H1 (cell line): ENCODE measurements around the gene ZNF716. TPM values are rescaled to one million over a fixed set of nuclear protein-coding genes. Genes with fewer than 3 reads are reported as not detected.

Experiments
- CTCF ChIA-PET: fragments of 300-600 bp; sonication (Branson Sonifier 250); formaldehyde crosslinking; loops from one replicate; lab custom pipeline; 2021; ENCODE audit not compliant: partially characterized antibody; lab: Charles Lee
- POLR2A ChIA-PET: fragments of 300-600 bp; sonication (Branson Sonifier 250); formaldehyde crosslinking; loops from one replicate; lab custom pipeline; 2021; ENCODE audit warnings: inconsistent platforms; ENCODE audit not compliant: partially characterized antibody; lab: Charles Lee
- DNase-seq, 2 experiments: peaks; one replicate each; pipeline versions ENCODE4 v3.0.0 to v3.0.0-alpha.2; 2010 to 2022; ENCODE audit warnings: low spot score in 2 of 2, low read depth in 1 of 2, mixed read lengths in 1 of 2
- FAIRE-seq: peaks from 2 replicates; lab custom pipeline; 2011; peaks lifted over from hg19 to GRCh38; lab: Jason Lieb, UNC
- H2AFZ ChIP-seq: 2 replicates; pipeline ENCODE4 v1.8.1; 2012; ENCODE audit warnings: low read length, inconsistent platforms
- H2AK5ac ChIP-seq: 2 replicates; pipeline ENCODE4 v1.6.1; 2013; ENCODE audit warnings: low read depth, low read length
- H2BK120ac ChIP-seq: replicated peaks from 2 replicates; pipeline ENCODE3; 2013; ENCODE audit warnings: low read depth, low read length, inconsistent platforms
- H2BK12ac ChIP-seq: 2 replicates; pipeline ENCODE4 v1.6.1; 2013; ENCODE audit warnings: low read depth, low read length
- H2BK15ac ChIP-seq: 2 replicates; pipeline ENCODE4 v1.6.1; 2013; ENCODE audit warnings: low read length
- H2BK20ac ChIP-seq: 2 replicates; pipeline ENCODE4 v1.6.1; 2013; ENCODE audit warnings: low read length
- H2BK5ac ChIP-seq: 2 replicates; pipeline ENCODE4 v1.6.1; 2013; ENCODE audit warnings: low read depth, low read length
- H3K14ac ChIP-seq: 2 replicates; pipeline ENCODE4 v1.6.1; 2013; ENCODE audit warnings: inconsistent platforms; ENCODE audit not compliant: insufficient read length
- H3K18ac ChIP-seq: 2 replicates; pipeline ENCODE4 v1.6.1; 2013; ENCODE audit warnings: low read length; ENCODE audit errors: extremely low read depth
- H3K23ac ChIP-seq: 2 replicates; pipeline ENCODE4 v1.6.1; 2013; ENCODE audit warnings: inconsistent platforms; ENCODE audit not compliant: insufficient read length
- H3K23me2 ChIP-seq: 2 replicates; pipeline ENCODE4 v1.6.1; 2013; ENCODE audit warnings: low read depth, low read length
- H3K27ac ChIP-seq: 2 replicates; pipeline ENCODE4 v1.6.1; 2011; ENCODE audit warnings: low read depth, low read length, inconsistent platforms
- H3K27me3 ChIP-seq, 4 experiments: replicated peaks in 1 of 4; 1 replicate in 1 of 4; 2 replicates in 3 of 4; pipeline versions ENCODE4 v1.6.1 to v1.8.1; 2011 to 2013; ENCODE audit warnings: low read length in 3 of 4, mild to moderate bottlenecking in 3 of 4, inconsistent platforms in 2 of 4, mixed read lengths in 2 of 4, moderate library complexity in 1 of 4; ENCODE audit not compliant: control insufficient read depth in 3 of 4, insufficient read depth in 3 of 4; ENCODE audit errors: extremely low read depth in 1 of 4
- H3K36me3 ChIP-seq, 4 experiments: 2 replicates each; pipeline versions ENCODE4 v1.6.1 to v1.8.1; 2011 to 2013; ENCODE audit warnings: mild to moderate bottlenecking in 4 of 4, low read length in 3 of 4, moderate library complexity in 2 of 4, control low read depth in 1 of 4, inconsistent platforms in 1 of 4; ENCODE audit not compliant: insufficient read depth in 4 of 4, control insufficient read depth in 2 of 4
- H3K4ac ChIP-seq: replicated peaks from 2 replicates; pipeline ENCODE3; 2013; ENCODE audit warnings: low read length, low read depth, mixed read lengths, inconsistent platforms; ENCODE audit not compliant: insufficient read length
- H3K4me1 ChIP-seq, 4 experiments: replicated peaks in 1 of 4; 1 replicate in 1 of 4; 2 replicates in 3 of 4; pipeline versions ENCODE4 v1.6.1 to v1.8.1; 2011 to 2013; ENCODE audit warnings: low read length in 3 of 4, inconsistent platforms in 2 of 4, mixed read lengths in 1 of 4; ENCODE audit not compliant: insufficient read depth in 4 of 4, control insufficient read depth in 3 of 4
- H3K4me2 ChIP-seq, 2 experiments: 2 replicates each; pipeline versions ENCODE4 v1.6.1 to v1.8.1; 2011 to 2013; ENCODE audit warnings: low read depth in 2 of 2, low read length in 2 of 2, control low read depth in 1 of 2, inconsistent platforms in 1 of 2, mild to moderate bottlenecking in 1 of 2; ENCODE audit not compliant: insufficient read depth in 1 of 2
- H3K4me3 ChIP-seq, 4 experiments: fragments of 200-600, 300-600 bp in 1 of 4; sonication (generic), shearing (Covaris generic), sonication (Bioruptor Twin) in 1 of 4; 2 replicates each; pipeline versions ENCODE4 v1.5.1 to v1.8.1; 2011 to 2016; ENCODE audit warnings: low read length in 4 of 4, low read depth in 3 of 4, control low read depth in 2 of 4, inconsistent platforms in 2 of 4, mild to moderate bottlenecking in 2 of 4, mixed read lengths in 1 of 4, moderate library complexity in 1 of 4; ENCODE audit not compliant: insufficient read depth in 2 of 4; ENCODE audit errors: extremely low read depth in 1 of 4
- H3K56ac ChIP-seq: replicated peaks from 2 replicates; pipeline ENCODE3; 2013; ENCODE audit warnings: low read depth, mild to moderate bottlenecking, mixed read lengths, low read length, inconsistent platforms; ENCODE audit not compliant: insufficient read length
- H3K79me1 ChIP-seq: 2 replicates; pipeline ENCODE4 v1.6.1; 2013; ENCODE audit warnings: low read depth, low read length, control low read depth
- H3K79me2 ChIP-seq, 2 experiments: 2 replicates each; pipeline versions ENCODE4 v1.6.1 to v1.8.1; 2012 to 2013; ENCODE audit warnings: low read length in 2 of 2, mild to moderate bottlenecking in 2 of 2, inconsistent platforms in 1 of 2; ENCODE audit not compliant: insufficient read depth in 2 of 2, control insufficient read depth in 1 of 2
- H3K9ac ChIP-seq, 4 experiments: replicated peaks in 1 of 4; 1 replicate in 1 of 4; 2 replicates in 3 of 4; pipeline versions ENCODE4 v1.6.1 to v1.8.1; 2011 to 2013; ENCODE audit warnings: low read depth in 3 of 4, low read length in 3 of 4, control low read depth in 2 of 4, mild to moderate bottlenecking in 2 of 4, moderate library complexity in 2 of 4, inconsistent platforms in 1 of 4; ENCODE audit errors: extremely low read depth in 1 of 4
- H3K9me3 ChIP-seq, 2 experiments: 2 replicates each; pipeline versions ENCODE4 v1.6.1 to v1.8.1; 2012 to 2013; ENCODE audit warnings: mild to moderate bottlenecking in 2 of 2, moderate library complexity in 2 of 2, control low read depth in 1 of 2, inconsistent platforms in 1 of 2, low read depth in 1 of 2, low read length in 1 of 2, mixed read lengths in 1 of 2; ENCODE audit not compliant: insufficient read depth in 2 of 2
- H4K20me1 ChIP-seq, 2 experiments: replicated peaks in 1 of 2; 2 replicates each; pipeline versions ENCODE3 to v1.8.1; 2011 to 2013; ENCODE audit warnings: inconsistent platforms in 2 of 2, low read length in 2 of 2, mild to moderate bottlenecking in 1 of 2; ENCODE audit not compliant: insufficient read depth in 2 of 2, control insufficient read depth in 1 of 2
- H4K5ac ChIP-seq: 2 replicates; pipeline ENCODE4 v1.6.1; 2013; ENCODE audit warnings: low read length, low read depth, mixed read lengths, inconsistent platforms; ENCODE audit not compliant: insufficient read length
- H4K8ac ChIP-seq: 2 replicates; pipeline ENCODE4 v1.8.0; 2013; ENCODE audit warnings: mild to moderate bottlenecking, moderate library complexity, low read length, inconsistent platforms; ENCODE audit not compliant: insufficient read depth; ENCODE audit errors: extremely low read depth
- H4K91ac ChIP-seq: replicated peaks from 2 replicates; pipeline ENCODE3; 2013; ENCODE audit warnings: low read length, mixed read lengths, inconsistent platforms; ENCODE audit not compliant: insufficient read length
- KDM4A ChIP-seq: IDR thresholded peaks from one replicate; pipeline ENCODE4 v1.7.1; 2012; ENCODE audit warnings: low read depth, mild to moderate bottlenecking, moderate library complexity, low read length, inconsistent platforms; ENCODE audit not compliant: severe bottlenecking
- POLR2A ChIP-seq, 2 experiments: IDR thresholded peaks; 1 replicate in 1 of 2; 2 replicates in 1 of 2; pipeline ENCODE4 v1.6.1; 2011; ENCODE audit warnings: low read depth in 2 of 2, low read length in 2 of 2, mild to moderate bottlenecking in 2 of 2; ENCODE audit errors: control extremely low read depth in 1 of 2
- RBBP5 ChIP-seq: IDR thresholded peaks from 2 replicates; pipeline ENCODE4 v1.7.1; 2012; ENCODE audit warnings: low read depth, mild to moderate bottlenecking, inconsistent platforms, low read length, moderate library complexity, borderline replicate concordance
- RFX5 ChIP-seq: IDR thresholded peaks from 2 replicates; pipeline ENCODE4 v1.6.1; 2011; ENCODE audit warnings: low read depth, low read length, improper control_type of control experiment, borderline replicate concordance
- SRF ChIP-seq: IDR thresholded peaks from 2 replicates; pipeline ENCODE4 v1.6.1; 2011; ENCODE audit warnings: mild to moderate bottlenecking, low read depth, low read length, moderate library complexity
- USF2 ChIP-seq: IDR thresholded peaks from 2 replicates; pipeline ENCODE4 v1.6.1; 2011; ENCODE audit warnings: low read length, improper control_type of control experiment
- WGBS, 2 experiments: shearing (Covaris generic) in 1 of 2; methylation state at CpG; one replicate each; pipeline versions ENCODE4 v1.1.6 to v1.1.7; 2013 to 2015; ENCODE audit warnings: low lambda C conversion rate in 2 of 2, mixed read lengths in 2 of 2, inconsistent platforms in 1 of 2, low coverage in 1 of 2, missing lambda C conversion rate in 1 of 2; ENCODE audit not compliant: insufficient replicate concordance in 2 of 2, insufficient coverage in 1 of 2, insufficient read length in 1 of 2; ENCODE audit errors: extremely low coverage in 1 of 2, missing lambda C conversion rate in 1 of 2; 5-methylcytosine and 5-hydroxymethylcytosine counted together
- polyA plus RNA-seq, 7 experiments: library from polyadenylated mRNA; depleted of rRNA in 3 of 7; stranded (reverse) in 5 of 7; unstranded in 2 of 7; fragments of >200 nt in 5 of 7; fragments of 200-250 nt in 2 of 7; gene quantifications; 1 replicate in 5 of 7; 2 replicates in 1 of 7; 4 replicates in 1 of 7; pipeline versions ENCODE4 v1.2.1 to v1.2.3, GENCODE V29; 2011 to 2013; ENCODE audit warnings: missing spikeins in 2 of 7, mixed read lengths in 2 of 7
- total RNA-seq: library from RNA; stranded (reverse); fragmentation: NEBNext Ultra II Directional; extraction: Animal tissue kit (Norgen Biotek cat#: 25700); gene quantifications from 2 replicates; pipeline ENCODE4 v1.2.1, GENCODE V29; 2021

ZNF716 gene
- total and polyA plus RNA-seq, 2 of the 8 experiments (the other 6 are each of a cell fraction or from before 2014, with no cell fraction given), result not detected

GRCh38 chr7:57415730-57416129 is 34.2 kb upstream of the ZNF716 start:
- Histone ChIP-seq H2AK5ac (no peak overlapping the region), H3K79me2 (no peaks in the 10 kb centered on the region), H3K36me3 (no peaks in the 10 kb centered on the region), H4K20me1 (no peaks in the 10 kb centered on the region), H4K91ac (no peak overlapping the region), H3K14ac (no peak overlapping the region), H3K4ac (no peak overlapping the region), H3K4me2 (no peak overlapping the region), H2AFZ (no peak overlapping the region), H3K4me3 (no peak overlapping the region), H3K9me3 (peaks cover 74 to 82% of the 10 kb centered on the region in 2 experiments), H3K9ac (no peak overlapping the region), H3K23ac (no peak overlapping the region), H4K5ac (no peak overlapping the region), H4K8ac (no peak overlapping the region), H3K56ac (no peak overlapping the region), H2BK20ac (no peak overlapping the region), H3K18ac (no peak overlapping the region), H3K4me1 (no peaks in the 10 kb centered on the region), H2BK120ac (no peak overlapping the region), H2BK15ac (no peak overlapping the region), H2BK5ac (no peak overlapping the region)
- FAIRE-seq, result no peak
- WGBS, 2 experiments, result 66% methylated on average over 9 of the region's 9 CpGs; no CpG with 5 or more reads in 1 of the 2 experiments
- CTCF ChIA-PET, result no interaction called here
- no peak for TF ChIP-seq USF2
- no peak for TF ChIP-seq POLR2A (IDR thresholded peaks at IDR 0.05; ENCODE audit: control extremely low read depth in 1 of 2, low read depth in 2 of 2, low read length in 2 of 2)
- TF ChIP-seq RFX5, result no peak
- no peak for TF ChIP-seq RBBP5
- TF ChIP-seq SRF, result no peak
- TF ChIP-seq KDM4A, result no peak
- TF ChIP-seq, all 59 proteins: peak for 0
- Histone ChIP-seq H3K27ac (no peak overlapping the region), H3K23me2 (no peaks in the 10 kb centered on the region), H3K27me3 (no peaks in the 10 kb centered on the region), H3K79me1 (no peaks in the 10 kb centered on the region), H2BK12ac (no peak overlapping the region)
- DNase-seq, result no peak
- POLR2A ChIA-PET, result no interaction called here
